ENCODE results near the gene MPZL2.
"Not testable (repeated sequence)": the region's sequence is repeated elsewhere in the genome, so short reads cannot be mapped to it uniquely, and the experiment has no call there.

Gene MPZL2

GRCh38 chr11:118263695-118264568 is at the start of gene MPZL2:
MPZL2 (minus strand) TSS chr11:118264297; CDS start chr11:118264153, 144 bp downstream.
- DNase-seq = no peak

GRCh38 chr11:118313242-118313641 is 49.1 kb upstream of the MPZL2 start:
- DNase-seq = no peak

GRCh38 chr11:118312328-118312727 is 48.2 kb upstream of the MPZL2 start:
- DNase-seq = no peak

- no peak for DNase-seq
These were observed 47.4 kb upstream of the MPZL2 start for GRCh38 chr11:118311518-118311917.

GRCh38 chr11:118310781-118311485 is 46.8 kb upstream of the MPZL2 start:
- no peak for DNase-seq

- DNase-seq = no peak
These were observed 46.2 kb upstream of the MPZL2 start for GRCh38 chr11:118310271-118310670.

GRCh38 chr11:118308995-118309528 is 45.0 kb upstream of the MPZL2 start:
- not testable (repeated sequence) for DNase-seq

GRCh38 chr11:118306556-118306955 is 42.5 kb upstream of the MPZL2 start:
- DNase-seq = peak; percentile 82

- no peak for DNase-seq
These were observed 41.6 kb upstream of the MPZL2 start for GRCh38 chr11:118305726-118306125.

GRCh38 chr11:118304568-118305248 is 40.6 kb upstream of the MPZL2 start, which contains the start of gene CD3E:
CD3E (plus strand) TSS chr11:118304730; CDS start chr11:118304953, 223 bp downstream.
- peak; percentile 87 for DNase-seq

- no peak for DNase-seq
These were observed 40.1 kb upstream of the MPZL2 start for GRCh38 chr11:118304227-118304567.

GRCh38 chr11:118301600-118302195 is 37.6 kb upstream of the MPZL2 start:
- DNase-seq = no peak

- peak; percentile 76 for DNase-seq
These were observed 31.8 kb upstream of the MPZL2 start for GRCh38 chr11:118295815-118296454.

GRCh38 chr11:118295199-118295598 is 31.1 kb upstream of the MPZL2 start:
- no peak for DNase-seq

GRCh38 chr11:118294053-118294452 is 30.0 kb upstream of the MPZL2 start:
- DNase-seq = no peak

- no peak for DNase-seq
These were observed 27.5 kb upstream of the MPZL2 start for GRCh38 chr11:118291477-118292135.

- DNase-seq = no peak
These were observed 26.8 kb upstream of the MPZL2 start for GRCh38 chr11:118290923-118291322.

GRCh38 chr11:118289401-118289800 is 25.3 kb upstream of the MPZL2 start:
- no peak for DNase-seq

GRCh38 chr11:118287006-118287405 is 22.9 kb upstream of the MPZL2 start:
- DNase-seq = no peak

GRCh38 chr11:118286545-118286944 is 22.4 kb upstream of the MPZL2 start:
- no peak for DNase-seq

GRCh38 chr11:118283756-118284350 is 19.8 kb upstream of the MPZL2 start:
- no peak for DNase-seq
